Fibroblast of villous mesenchyme (primary cell): ENCODE data around the gene DDX24. TPM values are rescaled to one million over a fixed set of nuclear protein-coding genes. Genes with fewer than 3 reads are reported as not detected.

Experiments
- DNase-seq: peaks from one replicate; pipeline ENCODE4 v3.0.0-alpha.2; 2010; ENCODE audit warnings: low read depth
- H3K4me3 ChIP-seq: 2 replicates; pipeline ENCODE4 v1.5.1; 2011; ENCODE audit warnings: low read depth, mild to moderate bottlenecking, low read length
- CTCF ChIP-seq: IDR thresholded peaks from 2 replicates; pipeline ENCODE4 v1.5.1; 2012; ENCODE audit warnings: low read depth, mild to moderate bottlenecking, low read length; ENCODE audit not compliant: insufficient read depth
- total RNA-seq: library from RNA; depleted of rRNA; stranded (reverse); fragments of >200 nt; gene quantifications from 2 replicates; pipeline ENCODE4 v1.2.3, GENCODE V29; 2012

Gene DDX24
- total RNA-seq, 1 donor = 128 TPM

DNA sequence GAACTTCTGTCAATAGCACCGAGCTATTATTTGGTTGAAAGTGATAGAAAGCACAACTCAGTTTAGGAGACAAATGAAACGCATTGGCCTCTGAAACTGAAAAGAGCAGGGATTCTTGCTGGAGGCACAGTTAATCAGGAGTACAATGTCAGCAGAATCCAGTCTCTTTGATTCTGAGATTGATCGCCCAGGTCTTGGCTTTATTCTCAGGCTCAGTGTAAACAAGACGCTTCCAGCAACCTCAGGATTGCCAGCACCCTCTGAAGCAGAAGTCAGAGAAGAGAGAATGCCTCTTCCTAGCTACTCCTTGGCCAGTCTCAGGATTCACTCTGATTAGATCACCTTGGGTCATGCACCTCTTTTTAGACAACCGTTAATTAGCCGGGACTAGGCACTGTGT lies 66.6 kb downstream of the DDX24 start:
- TF ChIP-seq CTCF = no peak
- H3K4me3 ChIP-seq = no peak overlapping the region
- DNase-seq = no peak

GRCh38 chr14:94011795-94012194 lies 69.2 kb downstream of the DDX24 start:
- TF ChIP-seq CTCF = no peak
- no peak for DNase-seq
- H3K4me3 ChIP-seq = no peak overlapping the region

DNA sequence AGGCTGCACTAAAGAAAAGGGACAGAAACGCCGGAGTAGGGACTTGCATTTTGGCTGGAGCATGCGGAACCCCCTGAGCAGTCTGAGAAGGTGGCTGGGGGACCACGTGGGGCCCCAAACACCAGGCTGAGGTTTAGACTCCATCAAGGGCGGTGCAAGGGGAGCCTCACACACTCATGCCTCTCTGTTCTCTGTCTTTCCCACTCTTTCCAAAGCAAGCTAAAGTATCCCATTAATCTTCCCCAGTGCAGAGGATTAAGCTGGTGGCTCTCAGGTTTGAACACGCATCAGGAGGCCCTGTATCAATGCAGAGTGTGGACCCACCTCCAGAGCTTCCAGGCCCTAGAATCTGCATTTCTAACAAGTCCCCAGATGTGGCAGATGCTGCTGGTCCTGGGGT lies 70.4 kb downstream of the DDX24 start:
- no peak overlapping the region for H3K4me3 ChIP-seq
- no peak for TF ChIP-seq CTCF
- DNase-seq = no peak

DNA sequence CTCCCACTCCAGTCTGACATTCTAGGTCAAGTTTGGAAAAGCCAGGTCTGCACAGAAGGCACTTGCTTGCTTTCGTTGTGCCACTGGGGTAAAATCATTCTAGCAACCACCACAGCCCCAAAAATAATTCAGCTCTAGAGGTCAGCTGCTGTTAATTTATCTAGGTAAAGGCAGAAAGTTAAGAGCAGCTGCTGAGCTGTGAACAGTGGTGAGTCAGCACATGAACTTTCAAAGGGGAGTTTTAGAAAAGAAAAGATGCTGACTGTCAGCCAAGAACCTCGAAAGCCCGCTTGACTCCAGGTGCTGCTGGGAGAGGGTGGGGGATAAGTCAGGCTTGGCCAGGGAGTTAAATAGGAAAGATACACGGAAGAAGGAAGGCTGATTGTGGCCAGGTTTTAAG lies 71.2 kb downstream of the DDX24 start:
- no peak overlapping the region for H3K4me3 ChIP-seq
- peak; percentile 22 for DNase-seq
- TF ChIP-seq CTCF = no peak

- no peak for TF ChIP-seq CTCF
- DNase-seq = no peak
- H3K4me3 ChIP-seq = no peak overlapping the region
Observed at GRCh38 chr14:94008234-94008633, 72.8 kb downstream of the DDX24 start.

DNA sequence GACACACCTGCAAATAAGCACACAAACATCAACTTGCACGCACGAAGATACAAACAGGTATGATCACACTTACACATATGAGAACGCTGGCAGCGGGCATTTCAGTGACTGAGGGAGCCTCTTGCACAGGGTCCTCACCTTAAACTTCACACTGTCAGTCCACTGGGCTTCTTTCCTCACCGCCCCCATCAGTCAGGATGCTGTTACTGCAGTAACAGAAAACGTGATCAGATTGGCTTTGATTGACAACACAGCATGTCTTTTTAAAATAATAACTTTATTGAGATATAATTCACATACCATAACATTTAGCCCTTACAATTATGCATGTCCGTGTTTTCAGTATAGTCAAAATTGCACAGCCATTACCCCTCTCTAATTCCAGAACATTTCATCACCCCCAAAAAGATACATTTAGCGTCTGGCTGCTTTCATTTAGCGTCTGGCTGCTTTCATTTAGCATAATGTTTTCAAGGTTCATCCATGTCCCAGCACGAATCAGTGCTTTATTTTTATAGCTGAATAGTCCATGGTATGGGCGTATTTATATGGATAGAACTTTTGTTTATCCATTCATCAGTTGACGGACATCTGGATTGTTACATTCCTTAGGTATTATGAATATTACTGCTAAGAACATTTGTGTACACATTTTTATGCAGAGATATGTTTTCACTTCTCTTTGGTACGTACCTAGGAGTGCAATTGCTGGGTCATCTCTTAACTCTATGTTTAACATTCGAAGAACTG lies 75.5 kb downstream of the DDX24 start:
- no peak for DNase-seq
- H3K4me3 ChIP-seq = no peak overlapping the region
- peak; percentile 43 for TF ChIP-seq CTCF

DNA sequence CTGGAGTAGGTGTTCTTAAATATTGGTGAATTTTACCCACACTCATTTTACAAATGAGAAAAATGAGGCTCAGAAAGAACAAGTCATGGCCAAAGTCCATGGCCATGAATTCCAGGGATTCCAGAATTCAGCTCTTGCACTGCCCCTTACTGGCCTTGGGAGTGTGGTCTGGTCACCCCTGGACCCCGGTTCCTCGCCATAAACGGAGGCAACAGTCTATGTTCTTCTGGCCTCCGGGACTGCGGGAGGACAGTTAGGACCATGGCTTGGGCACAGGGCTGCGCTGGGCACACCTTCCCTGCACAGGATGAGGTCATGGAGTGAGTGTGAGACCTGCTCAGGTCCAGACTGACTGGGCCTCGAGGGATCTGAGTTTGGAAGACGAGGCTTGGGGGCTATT lies 77.0 kb downstream of the DDX24 start:
- H3K4me3 ChIP-seq = no peak overlapping the region
- TF ChIP-seq CTCF = no peak
- no peak for DNase-seq
